ENCODE measurements around the gene NGF. TPM values are rescaled to one million over a fixed set of nuclear protein-coding genes. Genes with fewer than 3 reads are reported as not detected.

The NGF gene
- total RNA-seq, 2 donors from 2014 or later, result not detected

GRCh38 chr1:115329965-115330364 lies 8.1 kb downstream of the NGF start:
- DNase-seq (no peak), ATAC-seq (no peak)
- H3K27ac Mint-ChIP-seq, result no peak overlapping the region
- H3K27me3 Mint-ChIP-seq, result peaks cover 57% of the 10 kb centered on the region
- H3K4me3 Mint-ChIP-seq, result no peak overlapping the region
- H3K36me3 Mint-ChIP-seq (ENCODE audit: low read depth), result no peaks in the 10 kb centered on the region
- H3K4me1 Mint-ChIP-seq, result peaks cover 2% of the 10 kb centered on the region
- no peaks in the 10 kb centered on the region for H3K9me3 ChIP-seq (ENCODE audit: control insufficient read depth, low read length, poor library complexity, severe bottlenecking)

GRCh38 chr1:115327270-115327669 lies 10.8 kb downstream of the NGF start:
- Mint-ChIP-seq H3K4me1 (peaks cover 2% of the 10 kb centered on the region), H3K27ac (no peak overlapping the region), H3K4me3 (no peak overlapping the region), H3K27me3 (peaks cover 59% of the 10 kb centered on the region), H3K36me3 (ENCODE audit: low read depth) (no peaks in the 10 kb centered on the region)
- no peaks in the 10 kb centered on the region for H3K9me3 ChIP-seq (ENCODE audit: control insufficient read depth, low read length, poor library complexity, severe bottlenecking)
- DNase-seq, result no peak
- ATAC-seq, result no peak

GRCh38 chr1:115326419-115326818 lies 11.6 kb downstream of the NGF start:
- no peak overlapping the region for H3K27ac Mint-ChIP-seq

GRCh38 chr1:115325874-115326273 lies 12.2 kb downstream of the NGF start:
- ATAC-seq (no peak), DNase-seq (no peak)
- no peaks in the 10 kb centered on the region for H3K36me3 Mint-ChIP-seq (ENCODE audit: low read depth)
- peaks cover 60% of the 10 kb centered on the region for H3K27me3 Mint-ChIP-seq
- H3K4me1 Mint-ChIP-seq, result peaks cover 2% of the 10 kb centered on the region
- H3K4me3 Mint-ChIP-seq, result no peak overlapping the region
- H3K9me3 ChIP-seq (ENCODE audit: control insufficient read depth, low read length, poor library complexity, severe bottlenecking), result no peaks in the 10 kb centered on the region
- H3K27ac Mint-ChIP-seq, result no peak overlapping the region

More at GRCh38 chr1:115326419-115326818, 11.6 kb downstream of the NGF start:
- ATAC-seq (no peak), DNase-seq (no peak)
- H3K9me3 ChIP-seq (ENCODE audit: control insufficient read depth, low read length, poor library complexity, severe bottlenecking), result no peaks in the 10 kb centered on the region
- Mint-ChIP-seq H3K27me3 (peaks cover 57% of the 10 kb centered on the region), H3K4me3 (no peak overlapping the region), H3K36me3 (ENCODE audit: low read depth) (no peaks in the 10 kb centered on the region), H3K4me1 (peaks cover 2% of the 10 kb centered on the region)

GRCh38 chr1:115324649-115325420 lies 13.2 kb downstream of the NGF start:
- ATAC-seq, result no peak
- Mint-ChIP-seq H3K27ac (no peak overlapping the region), H3K27me3 (peaks cover 53% of the 10 kb centered on the region), H3K36me3 (ENCODE audit: low read depth) (no peaks in the 10 kb centered on the region), H3K4me3 (no peak overlapping the region), H3K4me1 (peaks cover 2% of the 10 kb centered on the region)
- DNase-seq, result no peak
- no peaks in the 10 kb centered on the region for H3K9me3 ChIP-seq (ENCODE audit: control insufficient read depth, low read length, poor library complexity, severe bottlenecking)

- ATAC-seq (no peak), DNase-seq (no peak)
- Mint-ChIP-seq H3K4me1 (no peaks in the 10 kb centered on the region), H3K27me3 (peaks cover 58% of the 10 kb centered on the region), H3K27ac (no peak overlapping the region), H3K36me3 (ENCODE audit: low read depth) (peaks cover 2% of the 10 kb centered on the region), H3K4me3 (no peak overlapping the region)
- H3K9me3 ChIP-seq (ENCODE audit: control insufficient read depth, low read length, poor library complexity, severe bottlenecking), result no peaks in the 10 kb centered on the region
Observed at GRCh38 chr1:115323366-115324004, 14.6 kb downstream of the NGF start.

- H3K27me3 Mint-ChIP-seq, result peaks cover 60% of the 10 kb centered on the region
- H3K27ac Mint-ChIP-seq, result no peak overlapping the region
- no peak overlapping the region for H3K4me3 Mint-ChIP-seq
Observed at GRCh38 chr1:115322631-115323030, 15.4 kb downstream of the NGF start.

GRCh38 chr1:115320377-115320776 lies 17.7 kb downstream of the NGF start:
- H3K4me1 Mint-ChIP-seq, result no peaks in the 10 kb centered on the region

More at GRCh38 chr1:115322631-115323030, 15.4 kb downstream of the NGF start:
- H3K4me1 Mint-ChIP-seq, result no peaks in the 10 kb centered on the region
- peaks cover 2% of the 10 kb centered on the region for H3K36me3 Mint-ChIP-seq (ENCODE audit: low read depth)
- no peak for ATAC-seq
- no peaks in the 10 kb centered on the region for H3K9me3 ChIP-seq (ENCODE audit: control insufficient read depth, low read length, poor library complexity, severe bottlenecking)
- no peak for DNase-seq

GRCh38 chr1:115319706-115320105 lies 18.3 kb downstream of the NGF start:
- Mint-ChIP-seq H3K4me3 (no peak overlapping the region), H3K27ac (no peak overlapping the region), H3K36me3 (ENCODE audit: low read depth) (peaks cover 2% of the 10 kb centered on the region), H3K4me1 (no peaks in the 10 kb centered on the region), H3K27me3 (peaks cover 52% of the 10 kb centered on the region)
- no peaks in the 10 kb centered on the region for H3K9me3 ChIP-seq (ENCODE audit: control insufficient read depth, low read length, poor library complexity, severe bottlenecking)
- ATAC-seq, result no peak
- no peak for DNase-seq

More at GRCh38 chr1:115320377-115320776, 17.7 kb downstream of the NGF start:
- no peaks in the 10 kb centered on the region for H3K9me3 ChIP-seq (ENCODE audit: control insufficient read depth, low read length, poor library complexity, severe bottlenecking)
- ATAC-seq (no peak), DNase-seq (no peak)
- no peak overlapping the region for H3K4me3 Mint-ChIP-seq
- H3K27me3 Mint-ChIP-seq, result peaks cover 48% of the 10 kb centered on the region
- H3K27ac Mint-ChIP-seq, result no peak overlapping the region
- peaks cover 2% of the 10 kb centered on the region for H3K36me3 Mint-ChIP-seq (ENCODE audit: low read depth)

- no peaks in the 10 kb centered on the region for H3K4me1 Mint-ChIP-seq
- H3K27ac Mint-ChIP-seq, result no peak overlapping the region
- no peak for ATAC-seq
- H3K4me3 Mint-ChIP-seq, result no peak overlapping the region
- DNase-seq, result no peak
- H3K36me3 Mint-ChIP-seq (ENCODE audit: low read depth), result peaks cover 2% of the 10 kb centered on the region
- peaks cover 39% of the 10 kb centered on the region for H3K27me3 Mint-ChIP-seq
- no peaks in the 10 kb centered on the region for H3K9me3 ChIP-seq (ENCODE audit: control insufficient read depth, low read length, poor library complexity, severe bottlenecking)
Observed at GRCh38 chr1:115317101-115318012, 20.7 kb downstream of the NGF start.

GRCh38 chr1:115314765-115315164 lies 23.3 kb downstream of the NGF start:
- Mint-ChIP-seq H3K4me3 (no peak overlapping the region), H3K36me3 (ENCODE audit: low read depth) (peaks cover 2% of the 10 kb centered on the region), H3K4me1 (no peaks in the 10 kb centered on the region), H3K27me3 (peaks cover 32% of the 10 kb centered on the region), H3K27ac (no peak overlapping the region)
- ATAC-seq (no peak), DNase-seq (no peak)
- no peaks in the 10 kb centered on the region for H3K9me3 ChIP-seq (ENCODE audit: control insufficient read depth, low read length, poor library complexity, severe bottlenecking)

- ATAC-seq, result no peak
- Mint-ChIP-seq H3K36me3 (ENCODE audit: low read depth) (peaks cover 2% of the 10 kb centered on the region), H3K4me1 (no peaks in the 10 kb centered on the region)
Observed at GRCh38 chr1:115314092-115314491, 24.0 kb downstream of the NGF start.

GRCh38 chr1:115313182-115313581 lies 24.9 kb downstream of the NGF start:
- no peaks in the 10 kb centered on the region for H3K4me1 Mint-ChIP-seq
- no peak overlapping the region for H3K4me3 Mint-ChIP-seq
- no peak overlapping the region for H3K27ac Mint-ChIP-seq
- peaks cover 26% of the 10 kb centered on the region for H3K27me3 Mint-ChIP-seq
- DNase-seq, result no peak
- H3K9me3 ChIP-seq (ENCODE audit: control insufficient read depth, low read length, poor library complexity, severe bottlenecking), result no peaks in the 10 kb centered on the region
- no peaks in the 10 kb centered on the region for H3K36me3 Mint-ChIP-seq (ENCODE audit: low read depth)
- ATAC-seq, result no peak

More at GRCh38 chr1:115314092-115314491, 24.0 kb downstream of the NGF start:
- H3K9me3 ChIP-seq (ENCODE audit: control insufficient read depth, low read length, poor library complexity, severe bottlenecking), result no peaks in the 10 kb centered on the region
- no peak overlapping the region for H3K4me3 Mint-ChIP-seq
- no peak for DNase-seq
- H3K27ac Mint-ChIP-seq, result no peak overlapping the region
- peaks cover 32% of the 10 kb centered on the region for H3K27me3 Mint-ChIP-seq

Measured in T-helper 17 cell (primary cell).